Tibial artery (tissue), 4 donors: ENCODE results near the gene ALG14.
A peak's percentile ranks its signal among the peaks of the same experiment; 100 is the strongest.

Experiments
- DNase-seq, 2 donors: peaks; one replicate each; pipeline ENCODE4 v3.0.0-alpha.2; 2019
- H3K27ac ChIP-seq, 2 donors: fragments of 200-600 bp; sonication (generic) in 1 of 2; 1 replicate in 1 of 2; 2 replicates in 1 of 2; pipeline ENCODE4 v1.5.1; 2018 to 2019; ENCODE audit warnings: mild to moderate bottlenecking in 1 of 2
- H3K27me3 ChIP-seq, 2 donors: fragments of 200-600 bp; sonication (generic) in 1 of 2; one replicate each; pipeline versions ENCODE4 v1.5.1 to v1.6.0; 2016 to 2019
- H3K36me3 ChIP-seq, 3 donors: fragments of 200-600 bp; sonication (generic) in 2 of 3; one replicate each; pipeline ENCODE4 v1.5.1; 2016 to 2019; ENCODE audit warnings: mild to moderate bottlenecking in 2 of 3
- H3K4me1 ChIP-seq, 4 donors: fragments of 200-600 bp; sonication (generic) in 2 of 4; 1 replicate in 3 of 4; 2 replicates in 1 of 4; pipeline ENCODE4 v1.5.1; 2016 to 2019
- H3K4me3 ChIP-seq, 2 donors: fragments of 200-600 bp; sonication (generic) in 1 of 2; 1 replicate in 1 of 2; 2 replicates in 1 of 2; pipeline ENCODE4 v1.5.1; 2018 to 2019; ENCODE audit warnings: mild to moderate bottlenecking in 2 of 2
- H3K9me3 ChIP-seq, 3 donors: fragments of 200-600 bp; sonication (generic) in 1 of 3; one replicate each; pipeline ENCODE4 v1.5.1; 2016 to 2019
- intact Hi-C: fragments of 100-400 bp; cut with DNase I; formaldehyde crosslinking; loops from one replicate; pipeline ENCODE4 v1.15.0; 2023; ENCODE audit warnings: low total_unique reads
- TF ChIP-seq, protein P1 (sequence below), 2 experiments: fragments of 200-600 bp in 1 of 2; fragments of 450-650 bp in 1 of 2; IDR thresholded peaks; one replicate each; pipeline ENCODE4 v1.5.1; 2017 to 2019; ENCODE audit warnings: antibody characterized with exemption in 2 of 2, mild to moderate bottlenecking in 1 of 2, moderate library complexity in 1 of 2

Gene ALG14

DNA sequence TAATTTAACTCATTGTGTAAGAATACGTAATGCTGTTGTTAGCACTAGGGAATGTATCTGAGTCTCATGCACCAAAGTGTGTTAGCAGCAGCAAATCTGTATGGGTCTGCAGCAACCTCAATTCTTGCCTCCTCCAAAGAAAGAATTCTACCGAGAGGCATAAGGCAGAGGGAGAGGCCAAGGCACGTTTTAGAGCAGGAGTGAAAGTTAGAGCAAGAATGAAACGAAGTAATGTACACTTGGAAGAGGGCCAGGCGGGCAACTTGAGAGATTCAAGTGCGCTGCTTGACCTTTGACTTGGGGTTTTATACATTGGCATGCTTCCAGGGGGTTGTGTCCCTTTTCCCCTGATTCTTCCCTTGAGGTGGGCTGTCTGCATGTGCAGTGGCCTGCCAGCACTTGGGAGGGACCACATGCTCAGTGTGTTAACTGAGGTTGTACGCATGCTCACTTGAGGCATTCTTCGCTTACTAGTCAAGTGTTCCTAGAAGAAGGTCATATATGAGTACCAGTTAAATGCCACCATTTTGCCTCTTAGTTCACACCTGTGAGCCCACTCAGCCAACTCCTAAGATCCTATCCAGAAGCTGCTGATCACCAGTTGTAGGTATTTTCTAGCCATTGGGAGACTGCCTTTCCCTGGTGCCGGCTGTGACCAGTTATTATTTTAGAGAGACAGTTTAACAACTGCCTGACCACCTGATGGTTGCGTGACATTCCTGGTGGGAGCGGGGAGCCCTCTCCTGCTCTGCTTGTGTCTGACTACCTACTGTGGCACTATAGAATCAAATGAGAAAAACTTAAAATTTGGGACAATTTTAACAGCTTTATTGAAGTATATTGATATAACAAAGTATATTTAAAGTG lies 143.2 kb downstream of the ALG14 start:
- Histone ChIP-seq H3K36me3 (peaks cover 0 to 24% (median 14%) of the 10 kb centered on the region in 3 donors), H3K4me1 (peaks cover 0 to 33% (median 26%) of the 10 kb centered on the region in 4 donors), H3K27ac (peak overlapping the region; percentile 99), H3K27me3 (no peaks in the 10 kb centered on the region), H3K9me3 (no peaks in the 10 kb centered on the region), H3K4me3 (peak overlapping the region; percentile 86 to 93)
- DNase-seq = no peak
- intact Hi-C loops = loop anchor here (5.0 kb wide), 1 partner anchor 103 kb away; no protein-coding TSS in a partner anchor
- TF ChIP-seq, protein P1, sequence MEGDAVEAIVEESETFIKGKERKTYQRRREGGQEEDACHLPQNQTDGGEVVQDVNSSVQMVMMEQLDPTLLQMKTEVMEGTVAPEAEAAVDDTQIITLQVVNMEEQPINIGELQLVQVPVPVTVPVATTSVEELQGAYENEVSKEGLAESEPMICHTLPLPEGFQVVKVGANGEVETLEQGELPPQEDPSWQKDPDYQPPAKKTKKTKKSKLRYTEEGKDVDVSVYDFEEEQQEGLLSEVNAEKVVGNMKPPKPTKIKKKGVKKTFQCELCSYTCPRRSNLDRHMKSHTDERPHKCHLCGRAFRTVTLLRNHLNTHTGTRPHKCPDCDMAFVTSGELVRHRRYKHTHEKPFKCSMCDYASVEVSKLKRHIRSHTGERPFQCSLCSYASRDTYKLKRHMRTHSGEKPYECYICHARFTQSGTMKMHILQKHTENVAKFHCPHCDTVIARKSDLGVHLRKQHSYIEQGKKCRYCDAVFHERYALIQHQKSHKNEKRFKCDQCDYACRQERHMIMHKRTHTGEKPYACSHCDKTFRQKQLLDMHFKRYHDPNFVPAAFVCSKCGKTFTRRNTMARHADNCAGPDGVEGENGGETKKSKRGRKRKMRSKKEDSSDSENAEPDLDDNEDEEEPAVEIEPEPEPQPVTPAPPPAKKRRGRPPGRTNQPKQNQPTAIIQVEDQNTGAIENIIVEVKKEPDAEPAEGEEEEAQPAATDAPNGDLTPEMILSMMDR (IDR thresholded peaks at IDR 0.05) = no peak

DNA sequence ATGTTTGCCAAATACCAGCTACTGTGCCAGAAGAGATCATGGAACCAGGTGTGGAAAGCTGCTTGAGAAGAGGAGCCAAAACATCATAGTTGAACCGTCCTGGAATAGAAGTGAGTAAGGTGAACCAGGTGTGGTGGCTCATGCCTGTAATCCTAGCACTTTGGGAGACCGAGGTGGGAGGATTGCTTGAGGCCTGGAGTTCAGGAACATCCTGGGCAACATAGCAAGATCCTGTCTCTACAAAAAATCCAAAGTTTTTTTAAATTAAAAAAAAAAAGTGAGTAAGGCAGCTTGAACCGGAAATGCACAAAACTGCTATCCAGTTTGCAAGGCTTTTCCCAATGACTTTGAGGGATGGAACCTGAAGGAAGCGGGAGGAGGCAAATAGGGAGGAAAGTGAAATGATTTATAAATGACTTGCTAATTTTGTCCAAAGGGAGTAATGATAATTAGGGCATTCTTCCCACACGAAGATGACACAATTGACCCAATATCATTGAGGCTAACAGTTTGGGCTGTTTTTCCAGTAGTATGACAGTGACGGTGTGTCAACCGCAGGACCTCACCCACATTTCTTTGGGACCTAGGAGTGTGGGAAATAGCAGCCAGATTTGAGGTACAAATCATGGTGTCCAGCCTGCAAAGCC lies 144.3 kb downstream of the ALG14 start:
- no peaks in the 10 kb centered on the region for H3K9me3 ChIP-seq
- intact Hi-C loops = loop anchor here (5.0 kb wide), 1 partner anchor 104 kb away; no protein-coding TSS in a partner anchor
- TF ChIP-seq, protein P1 (IDR thresholded peaks at IDR 0.05) = no peak
- peak overlapping the region; percentile 99 for H3K27ac ChIP-seq
- H3K4me3 ChIP-seq = peak overlapping the region; percentile 86 to 93
- no peak for DNase-seq
- H3K27me3 ChIP-seq = no peaks in the 10 kb centered on the region
- H3K36me3 ChIP-seq = peaks cover 0 to 21% (median 11%) of the 10 kb centered on the region in 3 donors
- peaks cover 0 to 45% (median 36%) of the 10 kb centered on the region in 4 donors for H3K4me1 ChIP-seq

DNA sequence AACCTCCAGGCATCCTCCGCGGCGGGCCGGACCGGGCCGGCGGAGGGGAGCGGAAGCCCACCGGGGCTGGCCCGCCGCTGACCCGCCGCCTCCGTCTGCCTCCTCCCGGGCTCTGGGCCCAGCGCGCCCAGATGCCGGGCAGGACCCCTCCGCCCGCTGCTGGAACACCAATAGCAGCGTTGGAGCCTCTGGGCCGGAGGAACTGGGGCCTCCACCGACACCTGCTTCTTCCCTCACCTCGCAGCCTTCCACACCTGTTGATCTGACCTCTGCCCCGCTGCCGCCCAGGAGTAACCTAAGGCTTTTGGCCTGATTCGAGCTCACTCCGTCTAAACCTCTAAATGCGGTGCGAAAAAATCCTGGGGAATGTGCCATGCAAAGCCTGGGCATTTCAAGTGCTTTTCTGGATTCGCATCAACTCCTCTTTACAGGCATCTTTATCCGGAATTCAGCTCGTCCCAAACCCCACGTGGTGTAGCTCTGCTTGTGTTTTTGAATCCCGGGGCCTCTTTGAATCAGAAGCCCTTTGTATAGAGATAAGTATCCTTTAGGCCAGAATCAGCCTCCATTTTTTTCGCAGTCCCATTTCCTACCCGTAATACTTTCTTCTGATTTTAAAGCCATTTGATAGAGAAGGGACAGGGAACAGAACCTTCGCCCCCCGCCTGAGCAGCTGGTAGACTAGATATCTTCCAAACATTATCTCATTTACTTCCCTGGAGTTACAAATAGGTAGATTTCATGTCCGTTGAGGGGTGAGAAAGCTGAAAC lies 145.2 kb downstream of the ALG14 start:
- intact Hi-C loops = loop anchor here (5.0 kb wide), 1 partner anchor 105 kb away; no protein-coding TSS in a partner anchor
- Histone ChIP-seq H3K4me3 (peak overlapping the region; percentile 86 to 93), H3K9me3 (no peaks in the 10 kb centered on the region), H3K27ac (peak overlapping the region; percentile 99), H3K27me3 (no peaks in the 10 kb centered on the region), H3K36me3 (peaks cover 0 to 14% (median 3%) of the 10 kb centered on the region in 3 donors), H3K4me1 (peaks cover 0 to 53% (median 38%) of the 10 kb centered on the region in 4 donors)
- TF ChIP-seq, protein P1 (IDR thresholded peaks at IDR 0.05) = no peak
- peak in 1 of 2 donors; percentile 41 for DNase-seq

DNA sequence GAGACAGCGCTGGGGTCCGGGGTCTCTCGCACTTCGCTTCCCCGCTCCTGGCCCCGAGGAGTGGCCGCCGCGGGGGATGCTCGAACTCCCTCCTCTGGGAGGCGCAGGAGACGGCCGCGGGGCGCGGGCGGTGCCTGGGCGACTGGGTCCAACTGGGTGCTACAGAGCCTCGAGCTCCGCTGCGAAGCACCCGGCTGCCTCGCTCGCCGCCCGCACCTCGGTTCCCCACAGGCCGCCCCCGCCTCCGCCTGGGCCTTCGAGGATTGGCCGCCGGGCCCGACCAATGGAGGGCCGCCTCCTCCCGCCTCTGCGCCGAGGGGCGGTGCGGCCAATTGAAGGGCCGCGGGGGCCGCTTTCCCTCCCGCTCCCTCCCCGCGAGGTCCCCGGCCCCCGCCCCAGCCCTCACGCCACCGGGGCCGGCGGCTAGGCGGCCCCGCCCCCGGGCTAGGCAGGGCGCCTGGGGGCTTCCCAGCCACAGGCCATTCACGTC lies 145.8 kb downstream of the ALG14 start, which contains the start of gene CNN3:
CNN3 (minus strand) TSS at position 196 of the 490 bp plus-strand sequence. CDS start 216 bp downstream, outside the sequence.
- intact Hi-C loops = loop anchor here (5.0 kb wide), 1 partner anchor 105 kb away; no protein-coding TSS in a partner anchor
- Histone ChIP-seq H3K4me1 (peaks cover 0 to 59% (median 39%) of the 10 kb centered on the region in 4 donors), H3K27ac (peak within 1 kb of the TSS; percentile 99), H3K36me3 (peaks cover 0 to 8% (median 0%) of the 10 kb centered on the region in 3 donors), H3K9me3 (no peaks in the 10 kb centered on the region), H3K27me3 (no peaks in the 10 kb centered on the region), H3K4me3 (peak within 1 kb of the TSS; percentile 86 to 93)
- peak; percentile 90 to 97 for DNase-seq
- TF ChIP-seq, protein P1 (IDR thresholded peaks at IDR 0.05) = no peak
